GM12891 (cell line): ENCODE data around the gene RANBP1.

Source experiments
- POLR2A ChIP-seq: IDR thresholded peaks from 2 replicates; pipeline ENCODE4 v1.6.1; 2011; ENCODE audit warnings: low read depth, low read length, control low read depth
- TAF1 ChIP-seq: IDR thresholded peaks from 2 replicates; pipeline ENCODE4 v1.6.1; 2011; ENCODE audit warnings: low read depth, low read length, control low read depth

- TF ChIP-seq TAF1, result no peak
- no peak for TF ChIP-seq POLR2A
Measured at GRCh38 chr22:20099099-20099711, 16.7 kb upstream of the RANBP1 start.
